Nephron progenitor cell (in vitro differentiated cells): ENCODE data around the gene SEPTIN3.
A peak's percentile ranks its signal among the peaks of the same experiment; 100 is the strongest.
"Not testable (repeated sequence)": the region's sequence is repeated elsewhere in the genome, so short reads cannot be mapped to it uniquely, and the experiment has no call there.

Experiments used
- DNase-seq: peaks from one replicate; pipeline ENCODE4 v3.0.0; 2021
- H3K27ac Mint-ChIP-seq: 2 replicates; pipeline ENCODE4 v1.8.0; 2021; ENCODE audit warnings: mild to moderate bottlenecking, moderate library complexity, mixed read lengths
- H3K27me3 Mint-ChIP-seq: 2 replicates; pipeline ENCODE4 v1.8.0; 2021; ENCODE audit warnings: mild to moderate bottlenecking, low read depth, mixed read lengths; ENCODE audit not compliant: poor library complexity
- H3K36me3 Mint-ChIP-seq: 2 replicates; pipeline ENCODE4 v1.8.0; 2021; ENCODE audit warnings: low read depth, mixed read lengths
- H3K4me1 Mint-ChIP-seq: 2 replicates; pipeline ENCODE4 v1.8.0; 2021; ENCODE audit warnings: mixed read lengths
- H3K4me3 Mint-ChIP-seq: 2 replicates; pipeline ENCODE4 v1.8.0; 2021; ENCODE audit warnings: mild to moderate bottlenecking, moderate library complexity, mixed read lengths
- H3K9me3 Mint-ChIP-seq: 2 replicates; pipeline ENCODE4 v1.8.0; 2021; ENCODE audit warnings: mild to moderate bottlenecking, moderate library complexity, mixed read lengths
- CTCF ChIP-seq: fragments of 200-600 bp; sonication (generic); IDR thresholded peaks from 2 replicates; pipeline ENCODE4 v1.5.0; 2021; ENCODE audit warnings: antibody characterized with exemption

SEPTIN3 gene

GRCh38 chr22:41948142-41948541, 21.1 kb upstream of the SEPTIN3 start:
- no peak for TF ChIP-seq CTCF
- no peak for DNase-seq
- H3K9me3 Mint-ChIP-seq = no peaks in the 10 kb centered on the region
- H3K27me3 Mint-ChIP-seq = peaks cover 2% of the 10 kb centered on the region
- H3K4me1 Mint-ChIP-seq = peaks cover 54% of the 10 kb centered on the region
- no peak overlapping the region for H3K4me3 Mint-ChIP-seq
- H3K36me3 Mint-ChIP-seq = peaks cover 18% of the 10 kb centered on the region
- no peak overlapping the region for H3K27ac Mint-ChIP-seq

- not testable (repeated sequence) for H3K9me3 Mint-ChIP-seq
Measured at GRCh38 chr22:41948928-41949296, 20.3 kb upstream of the SEPTIN3 start.

GRCh38 chr22:41949297-41949965, 19.8 kb upstream of the SEPTIN3 start:
- Mint-ChIP-seq H3K9me3 (no peaks in the 10 kb centered on the region), H3K36me3 (peaks cover 8% of the 10 kb centered on the region), H3K27ac (peak overlapping the region; percentile 82), H3K27me3 (peaks cover 2% of the 10 kb centered on the region), H3K4me3 (peak overlapping the region; percentile 64), H3K4me1 (peaks cover 54% of the 10 kb centered on the region)
- no peak for TF ChIP-seq CTCF
- no peak for DNase-seq

More at GRCh38 chr22:41948928-41949296, 20.3 kb upstream of the SEPTIN3 start:
- not testable (repeated sequence) for H3K27ac Mint-ChIP-seq, DNase-seq, H3K27me3 Mint-ChIP-seq
- Mint-ChIP-seq H3K4me3 (peak overlapping the region; percentile 64), H3K4me1 (peaks cover 54% of the 10 kb centered on the region), H3K36me3 (peaks cover 10% of the 10 kb centered on the region)

GRCh38 chr22:41951898-41952474, 17.3 kb upstream of the SEPTIN3 start, which contains the start of gene SMIM45:
SMIM45 (plus strand) TSS chr22:41952150.
- Mint-ChIP-seq H3K27ac (no peak within 1 kb of the TSS), H3K9me3 (no peaks in the 10 kb centered on the region), H3K27me3 (no peaks in the 10 kb centered on the region), H3K36me3 (no peaks in the 10 kb centered on the region), H3K4me3 (no peak within 1 kb of the TSS), H3K4me1 (peaks cover 42% of the 10 kb centered on the region)
- no peak for DNase-seq
- TF ChIP-seq CTCF = no peak

GRCh38 chr22:41952713-41953112, 16.5 kb upstream of the SEPTIN3 start:
- no peak for TF ChIP-seq CTCF
- DNase-seq = no peak
- Mint-ChIP-seq H3K27ac (no peak overlapping the region), H3K9me3 (no peaks in the 10 kb centered on the region), H3K27me3 (no peaks in the 10 kb centered on the region), H3K4me1 (peaks cover 46% of the 10 kb centered on the region), H3K4me3 (no peak overlapping the region), H3K36me3 (no peaks in the 10 kb centered on the region)

- no peaks in the 10 kb centered on the region for H3K9me3 Mint-ChIP-seq
- no peaks in the 10 kb centered on the region for H3K36me3 Mint-ChIP-seq
- TF ChIP-seq CTCF = peak; percentile 11
- H3K27ac Mint-ChIP-seq = no peak overlapping the region
- peaks cover 12% of the 10 kb centered on the region for H3K4me1 Mint-ChIP-seq
- no peak for DNase-seq
- H3K27me3 Mint-ChIP-seq = peaks cover 5% of the 10 kb centered on the region
- no peak overlapping the region for H3K4me3 Mint-ChIP-seq
Measured at GRCh38 chr22:41957941-41958556, 11.2 kb upstream of the SEPTIN3 start.
